HG02623 (cell line): Measurements from ENCODE around the gene MADD.

Experiments used
- ATAC-seq: cut with Tn5 transposase; IDR thresholded peaks from one replicate; pipeline ENCODE4 v1.9.1; 2021; ENCODE audit warnings: moderate library complexity; ENCODE audit not compliant: unreplicated experiment

MADD gene

DNA sequence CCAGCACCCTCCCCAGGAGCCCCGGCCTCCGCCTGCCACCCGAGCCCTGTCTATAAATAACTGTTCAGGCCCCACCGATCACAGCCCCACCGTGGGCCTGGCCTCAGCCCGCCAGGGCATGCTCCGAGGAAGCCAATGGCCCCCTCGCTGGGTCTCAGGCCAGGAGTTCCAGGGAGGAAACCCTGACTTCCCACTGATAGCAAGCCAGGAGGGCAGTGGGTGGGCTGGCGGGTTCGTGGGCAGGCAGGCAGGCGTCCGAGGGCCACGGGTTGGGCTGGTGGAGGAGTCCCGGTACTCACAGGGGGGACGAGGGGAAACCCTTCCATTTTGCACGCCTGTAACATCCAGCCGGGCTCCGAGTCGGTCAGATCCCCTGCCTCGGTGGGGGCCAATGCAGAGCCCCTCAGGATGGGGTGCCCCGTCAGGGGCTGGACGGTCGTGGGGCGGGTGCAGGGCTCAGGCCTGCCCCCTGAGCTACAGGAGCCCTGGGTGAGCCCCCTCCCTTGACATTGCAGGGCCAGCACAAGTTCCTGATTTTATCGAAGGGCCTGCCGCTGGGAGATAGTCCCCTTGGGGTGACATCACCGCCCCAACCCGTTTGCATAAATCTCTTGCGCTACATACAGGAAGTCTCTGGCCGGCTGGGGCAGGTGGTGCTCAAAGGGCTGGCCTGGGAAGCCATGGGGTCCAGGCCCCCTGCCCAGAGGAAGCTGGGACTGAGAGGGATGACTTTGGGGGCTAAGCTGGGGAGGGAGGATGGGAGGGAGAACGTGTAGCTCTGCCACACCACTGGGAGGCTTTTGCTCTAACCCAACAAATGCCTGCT lies 108.3 kb downstream of the MADD start, which contains the start of gene SPI1:
Gene SPI1 (minus strand): TSS at position 538 of the 826 bp plus-strand sequence. CDS start 194 bp downstream, at position 344.
- ATAC-seq, result peak; percentile 79

DNA sequence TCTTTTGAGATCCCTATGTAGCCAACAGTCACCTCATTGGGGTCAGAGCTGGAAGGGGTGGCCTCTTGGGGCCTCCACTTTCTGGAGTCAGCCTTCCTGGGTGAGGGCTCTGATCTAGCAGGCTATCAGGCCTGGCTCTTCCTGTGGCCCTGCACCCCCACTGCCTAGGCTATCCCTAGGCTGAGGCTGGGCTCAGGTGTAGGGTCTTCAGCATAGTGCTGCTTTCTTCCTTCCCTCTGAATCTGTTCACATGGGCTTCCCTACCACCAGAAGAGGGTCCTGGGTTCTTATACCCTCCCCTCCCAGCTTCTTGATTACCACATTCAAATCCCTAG lies 108.9 kb downstream of the MADD start:
- no peak for ATAC-seq

DNA sequence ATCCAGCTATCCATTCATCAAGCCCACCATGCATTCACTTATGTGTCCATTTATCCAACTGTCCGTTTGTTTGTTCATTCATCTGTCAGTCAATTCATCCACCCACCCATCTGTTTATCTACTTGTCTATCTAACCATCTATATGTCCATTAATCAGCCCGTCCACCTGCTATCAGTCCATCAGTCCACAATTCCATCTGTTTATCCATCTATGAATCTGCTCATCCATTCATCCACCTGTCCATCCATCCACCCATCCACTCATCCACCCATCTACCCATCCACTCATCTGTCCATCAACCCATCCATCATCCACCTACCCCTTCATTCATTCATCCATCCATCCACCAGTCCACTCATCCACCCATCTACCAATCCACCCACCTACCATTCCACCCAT lies 109.4 kb downstream of the MADD start:
- no peak for ATAC-seq
